HEK293T (cell line): Measurements from ENCODE around the gene IRS2.

Experiments
- ELF4 ChIP-seq: fragments of 450-650 bp; IDR thresholded peaks from 2 replicates; pipeline ENCODE4 v1.6.1; 2017; ENCODE audit warnings: antibody characterized with exemption
- FOXK2 ChIP-seq: fragments of 450-650 bp; IDR thresholded peaks from 2 replicates; pipeline ENCODE4 v1.6.1; 2016; ENCODE audit warnings: mild to moderate bottlenecking
- SP1 ChIP-seq: fragments of 450-650 bp; IDR thresholded peaks from 2 replicates; pipeline ENCODE4 v1.6.1; 2017
- SUZ12 ChIP-seq: fragments of 450-650 bp; IDR thresholded peaks from 2 replicates; pipeline ENCODE4 v1.6.1; 2016; ENCODE audit warnings: mild to moderate bottlenecking
- TARDBP ChIP-seq: fragments of 450-650 bp; IDR thresholded peaks from 2 replicates; pipeline ENCODE4 v1.6.1; 2016

DNA sequence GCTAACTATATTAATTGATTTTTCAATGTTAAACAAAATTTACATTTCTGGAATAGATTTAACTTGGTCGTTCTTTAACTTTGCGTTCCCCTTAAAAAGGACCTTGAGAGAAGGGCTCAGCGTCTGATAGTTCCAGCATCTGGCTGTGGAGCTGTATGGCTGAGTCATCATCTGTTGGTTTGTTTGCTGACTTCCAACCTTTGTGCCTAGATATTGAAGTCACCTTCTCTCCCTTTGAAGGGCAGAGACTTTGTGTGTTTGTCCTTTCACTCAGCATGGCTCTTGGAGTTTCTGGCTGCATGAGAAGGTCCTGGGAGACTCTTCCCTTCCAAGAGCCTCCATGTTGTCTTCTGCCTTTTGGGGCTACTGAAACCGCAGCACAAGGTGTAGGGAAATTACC, 16.6 kb upstream of the IRS2 start:
- TF ChIP-seq TARDBP = no peak
- no peak for TF ChIP-seq ELF4
- TF ChIP-seq SP1 = no peak
- TF ChIP-seq SUZ12 = no peak
- TF ChIP-seq FOXK2 = no peak
